Motor neuron (in vitro differentiated cells): ENCODE measurements around the gene SPRYD3. TPM values are rescaled to one million over a fixed set of nuclear protein-coding genes. Genes with fewer than 3 reads are reported as not detected.
A peak's percentile ranks its signal among the peaks of the same experiment; 100 is the strongest.

Source experiments
- ATAC-seq, 8 experiments: fragments of 200-7000 bp; cut with Tn5 transposase; replicated peaks in 6 of 8; 2 replicates each; pipeline ENCODE4 v1.8.0; 2021; ENCODE audit warnings: mild to moderate bottlenecking in 8 of 8, moderate library complexity in 8 of 8
- H3K27ac ChIP-seq, 2 donors: fragments of 250-450 bp; sonication (Bioruptor Pico); 2 replicates each; pipeline ENCODE4 v1.9.0; 2021; ENCODE audit warnings: antibody characterized with exemption in 2 of 2, mild to moderate bottlenecking in 2 of 2, moderate library complexity in 1 of 2
- H3K4me1 ChIP-seq, 2 donors: fragments of 250-450 bp; sonication (Bioruptor Pico); replicated peaks in 1 of 2; 2 replicates each; pipeline ENCODE4 v1.6.1; 2021; ENCODE audit warnings: antibody characterized with exemption in 2 of 2, mild to moderate bottlenecking in 2 of 2, moderate library complexity in 1 of 2
- H3K4me3 ChIP-seq, 5 donors: fragments of 250-450 bp; sonication (Bioruptor Pico); 2 replicates each; pipeline ENCODE4 v1.9.0; 2021; ENCODE audit warnings: antibody characterized with exemption in 5 of 5, mild to moderate bottlenecking in 5 of 5, moderate library complexity in 4 of 5
- WGBS, 10 experiments: fragments of 450-650 bp; shearing (Covaris generic); methylation state at CpG; one replicate each; pipeline ENCODE4 v1.0.0; 2022; 5-methylcytosine and 5-hydroxymethylcytosine counted together
- in situ Hi-C, 9 experiments: fragments of 400-800 bp; cut with MboI; loops; one replicate each; pipeline ENCODE4 v1.15.0; 2021; ENCODE audit warnings: low sequenced_read_pairs in 9 of 9, low pct_unique_long_range_greater_than_20kb in 2 of 9; ENCODE audit not compliant: unreplicated experiment in 9 of 9
- total RNA-seq, 8 experiments: library from RNA; unstranded; fragments of 300-600 nt; gene quantifications; 2 replicates each; pipeline versions ENCODE4 v1.2.3 to v1.2.4, GENCODE V29; 2022

Gene SPRYD3
- total RNA-seq, 8 experiments from 2014 or later, result 10.8 to 40.1 (median 17.9) TPM

DNA sequence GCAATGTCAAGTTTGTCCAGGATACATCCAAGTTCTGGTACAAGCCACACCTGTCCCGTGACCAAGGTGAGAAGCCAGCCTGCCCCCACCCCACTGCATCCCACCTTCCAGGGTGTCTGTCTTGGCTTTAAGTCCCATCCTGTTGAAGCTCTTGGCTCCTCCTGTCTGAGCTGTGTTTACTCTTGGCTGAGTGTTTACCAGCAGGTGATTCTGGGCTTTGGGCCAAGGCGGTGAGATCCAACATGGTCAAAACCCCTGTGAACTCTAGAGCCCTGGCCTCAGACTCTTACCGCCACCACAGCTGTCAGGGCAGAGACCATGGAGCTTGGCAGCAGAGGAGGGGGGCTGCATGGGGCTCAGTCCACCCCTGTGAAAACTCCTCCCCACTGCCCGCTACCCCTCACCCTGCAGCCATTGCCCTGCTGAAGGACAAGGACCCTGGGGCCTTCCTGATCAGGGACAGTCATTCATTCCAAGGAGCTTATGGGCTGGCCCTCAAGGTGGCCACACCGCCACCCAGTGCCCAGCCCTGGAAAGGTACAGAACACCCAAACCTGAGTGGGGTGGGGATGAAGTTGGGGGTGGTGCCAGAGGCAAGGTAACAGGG is 17.7 kb downstream of the SPRYD3 start:
- in situ Hi-C loops, result no loop called here
- no peaks in the 10 kb centered on the region for H3K4me1 ChIP-seq
- WGBS, 10 experiments, result 43 to 80% (median 67%) methylated on average over 1 of the region's 5 CpGs; no CpG with 5 or more reads in 7 of the 10 experiments

DNA sequence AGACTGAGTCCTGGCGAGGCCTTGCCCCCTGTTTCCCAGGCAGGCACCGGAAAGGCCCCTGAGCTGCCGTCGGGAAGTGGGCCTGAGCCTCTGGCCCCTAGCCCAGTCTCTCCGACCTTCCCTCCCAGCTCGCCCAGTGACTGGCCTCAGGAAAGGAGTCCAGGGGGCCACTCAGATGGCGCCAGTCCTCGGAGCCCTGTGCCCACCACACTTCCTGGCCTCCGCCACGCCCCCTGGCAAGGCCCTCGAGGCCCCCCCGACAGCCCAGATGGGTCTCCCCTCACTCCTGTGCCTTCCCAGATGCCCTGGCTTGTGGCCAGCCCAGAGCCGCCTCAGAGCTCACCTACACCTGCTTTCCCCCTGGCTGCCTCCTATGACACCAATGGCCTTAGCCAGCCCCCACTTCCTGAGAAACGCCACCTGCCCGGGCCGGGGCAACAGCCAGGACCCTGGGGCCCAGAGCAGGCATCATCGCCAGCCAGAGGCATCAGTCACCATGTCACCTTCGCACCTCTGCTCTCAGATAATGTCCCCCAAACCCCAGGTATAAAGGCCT is 18.4 kb downstream of the SPRYD3 start:
- 60 to 100% (median 90%) methylated on average over 1 to 2 of the region's 18 CpGs; no CpG with 5 or more reads in 7 of the 10 experiments for WGBS, 10 experiments
- Histone ChIP-seq H3K4me1 (no peaks in the 10 kb centered on the region), H3K27ac (no peak overlapping the region), H3K4me3 (no peak overlapping the region)
- in situ Hi-C loops, result no loop called here
- ATAC-seq, result no peak

More for the DNA sequence above, 17.7 kb downstream of the SPRYD3 start:
- no peak overlapping the region for H3K4me3 ChIP-seq
- peak in 3 of 8 experiments; percentile 6 to 32 (median 20) for ATAC-seq
- no peak overlapping the region for H3K27ac ChIP-seq

DNA sequence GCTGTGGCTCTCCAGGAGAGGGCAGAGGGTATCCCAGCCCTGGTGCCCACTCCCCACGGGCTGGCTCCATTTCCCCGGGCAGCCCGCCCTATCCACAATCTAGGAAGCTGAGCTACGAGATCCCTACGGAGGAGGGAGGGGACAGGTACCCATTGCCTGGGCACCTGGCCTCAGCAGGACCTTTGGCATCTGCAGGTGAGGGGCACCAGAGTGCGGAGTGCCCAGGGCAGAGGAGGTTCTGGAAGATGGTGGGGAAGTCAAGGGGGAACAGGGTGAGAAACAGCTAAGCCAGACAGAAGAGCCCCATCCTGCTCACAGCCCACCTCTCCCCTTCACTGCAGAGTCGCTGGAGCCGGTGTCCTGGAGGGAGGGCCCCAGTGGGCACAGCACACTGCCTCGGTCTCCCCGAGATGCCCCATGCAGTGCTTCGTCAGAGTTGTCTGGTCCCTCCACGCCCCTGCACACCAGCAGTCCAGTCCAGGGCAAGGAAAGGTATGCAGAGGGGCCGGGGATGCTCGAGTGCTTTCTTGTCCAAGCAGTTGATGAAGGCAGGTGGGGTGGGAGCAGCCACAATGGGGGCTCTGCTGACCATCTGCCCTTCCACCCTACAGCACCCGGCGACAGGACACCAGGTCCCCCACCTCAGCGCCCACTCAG is 19.0 kb downstream of the SPRYD3 start:
- ATAC-seq, result peak in 1 of 8 experiments; percentile 1
- WGBS, 10 experiments, result 60 to 100% (median 82%) methylated on average over 1 to 5 of the region's 17 CpGs; no CpG with 5 or more reads in 6 of the 10 experiments
- Histone ChIP-seq H3K27ac (no peak overlapping the region), H3K4me1 (no peaks in the 10 kb centered on the region), H3K4me3 (no peak overlapping the region)
- in situ Hi-C loops, result no loop called here

DNA sequence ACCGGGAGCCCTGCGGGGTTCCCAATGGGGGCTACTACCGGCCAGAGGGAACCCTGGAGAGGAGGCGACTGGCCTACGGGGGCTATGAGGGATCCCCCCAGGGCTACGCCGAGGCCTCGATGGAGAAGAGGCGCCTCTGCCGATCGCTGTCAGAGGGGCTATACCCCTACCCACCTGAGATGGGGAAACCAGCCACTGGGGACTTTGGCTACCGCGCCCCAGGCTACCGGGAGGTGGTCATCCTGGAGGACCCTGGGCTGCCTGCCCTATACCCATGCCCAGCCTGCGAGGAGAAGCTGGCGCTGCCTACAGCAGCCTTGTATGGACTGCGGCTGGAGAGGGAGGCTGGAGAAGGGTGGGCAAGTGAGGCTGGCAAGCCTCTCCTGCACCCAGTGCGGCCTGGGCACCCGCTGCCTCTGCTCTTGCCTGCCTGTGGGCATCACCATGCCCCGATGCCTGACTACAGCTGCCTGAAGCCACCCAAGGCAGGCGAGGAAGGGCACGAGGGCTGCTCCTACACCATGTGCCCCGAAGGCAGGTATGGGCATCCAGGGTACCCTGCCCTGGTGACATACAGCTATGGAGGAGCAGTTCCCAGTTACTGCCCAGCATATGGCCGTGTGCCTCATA is 19.6 kb downstream of the SPRYD3 start:
- ATAC-seq, result peak in 3 of 8 experiments; percentile 4 to 9 (median 7)
- in situ Hi-C loops, result no loop called here
- WGBS, 10 experiments, result 20 to 96% (median 85%) methylated on average over 1 to 5 of the region's 24 CpGs; no CpG with 5 or more reads in 7 of the 10 experiments
- H3K27ac ChIP-seq, result no peak overlapping the region
- peaks cover 2% of the 10 kb centered on the region in 2 donors for H3K4me1 ChIP-seq
- H3K4me3 ChIP-seq, result no peak overlapping the region

GRCh38 chr12:53058674-53059433 is 20.3 kb downstream of the SPRYD3 start:
- ATAC-seq, result no peak
- in situ Hi-C loops, result no loop called here
- H3K27ac ChIP-seq, result no peak overlapping the region
- H3K4me3 ChIP-seq, result no peak overlapping the region
- H3K4me1 ChIP-seq, result peaks cover 3% of the 10 kb centered on the region in 2 donors
- WGBS, 10 experiments, result 55 to 88% (median 60%) methylated on average over 2 to 5 of the region's 35 CpGs; no CpG with 5 or more reads in 7 of the 10 experiments

DNA sequence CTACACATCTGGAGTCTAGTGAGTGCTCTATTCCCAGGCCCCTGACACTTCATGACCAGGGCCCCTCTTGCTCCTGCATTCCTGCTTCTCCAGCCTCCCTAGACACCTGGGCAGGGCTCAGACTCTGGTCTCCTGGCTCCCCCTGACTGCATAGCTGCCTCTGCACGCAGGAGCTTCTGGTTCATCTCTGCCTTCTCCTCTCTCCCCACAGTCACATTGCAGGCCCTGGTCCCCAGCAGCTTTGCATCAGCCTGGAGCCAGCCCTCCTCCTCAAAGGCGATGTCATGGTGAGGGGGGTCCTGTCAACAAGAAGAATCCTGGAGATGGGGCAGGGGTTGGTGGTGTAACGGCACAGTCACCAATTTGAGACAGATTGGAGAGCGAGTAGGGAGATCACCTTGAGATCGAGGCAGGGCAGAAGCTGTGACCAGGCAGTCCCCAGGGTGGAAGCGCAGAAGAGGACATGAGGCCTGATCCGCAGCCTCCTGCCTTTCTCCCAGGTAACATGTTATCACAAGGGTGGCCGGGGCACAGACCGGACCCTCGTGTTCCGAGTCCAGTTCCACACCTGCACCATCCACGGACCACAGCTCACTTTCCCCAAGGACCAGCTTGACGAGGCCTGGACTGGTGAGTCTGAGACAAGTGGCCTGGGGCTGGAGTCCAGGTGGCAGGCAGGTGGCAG is 21.2 kb downstream of the SPRYD3 start:
- peaks cover 9% of the 10 kb centered on the region in 2 donors for H3K4me1 ChIP-seq
- no peak for ATAC-seq
- in situ Hi-C loops, result no loop called here
- WGBS, 10 experiments, result 59 to 100% (median 76%) methylated on average over 1 to 6 of the region's 13 CpGs; no CpG with 5 or more reads in 3 of the 10 experiments
- H3K4me3 ChIP-seq, result no peak overlapping the region
- no peak overlapping the region for H3K27ac ChIP-seq

GRCh38 chr12:53056901-53057300 is 22.3 kb downstream of the SPRYD3 start:
- Histone ChIP-seq H3K4me1 (peaks cover 11 to 19% of the 10 kb centered on the region in 2 donors), H3K27ac (no peak overlapping the region), H3K4me3 (no peak overlapping the region)
- ATAC-seq, result no peak
- WGBS, 10 experiments, result 67 to 100% (median 80%) methylated on average over 1 to 6 of the region's 7 CpGs; no CpG with 5 or more reads in 4 of the 10 experiments
- in situ Hi-C loops, result no loop called here

DNA sequence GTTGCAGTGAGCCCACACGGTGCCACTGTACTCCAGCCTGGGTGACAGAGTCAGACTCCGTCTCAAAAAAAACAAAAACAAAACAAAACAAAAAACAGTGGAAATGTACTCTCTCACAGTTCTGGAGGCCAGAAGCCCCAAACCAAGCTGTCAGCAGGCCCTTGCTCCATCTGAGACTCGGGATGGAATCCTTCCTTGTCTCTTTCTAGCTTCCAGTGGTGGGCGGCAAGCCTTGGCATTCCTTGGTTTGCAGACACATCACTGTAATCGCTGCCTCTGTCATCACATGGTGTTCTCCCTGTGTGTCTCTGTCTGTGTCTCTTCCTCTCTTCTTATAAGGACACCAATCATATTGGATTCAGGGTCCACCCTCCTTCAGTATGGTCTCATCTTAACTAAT is 22.9 kb downstream of the SPRYD3 start:
- Histone ChIP-seq H3K27ac (no peak overlapping the region), H3K4me3 (no peak overlapping the region), H3K4me1 (peaks cover 17 to 25% of the 10 kb centered on the region in 2 donors)
- WGBS, 10 experiments, result 45 to 95% (median 80%) methylated on average over 1 to 4 of the region's 5 CpGs; no CpG with 5 or more reads in 1 of the 10 experiments
- in situ Hi-C loops, result no loop called here
- ATAC-seq, result no peak

- ATAC-seq, result no peak
- Histone ChIP-seq H3K4me1 (peaks cover 24 to 31% of the 10 kb centered on the region in 2 donors), H3K27ac (no peak overlapping the region), H3K4me3 (no peak overlapping the region)
- in situ Hi-C loops, result no loop called here
- 76 to 100% (median 80%) methylated on average over 1 to 6 of the region's 15 CpGs; no CpG with 5 or more reads in 3 of the 10 experiments for WGBS, 10 experiments
These were observed 23.5 kb downstream of the SPRYD3 start for GRCh38 chr12:53055471-53056266.

DNA sequence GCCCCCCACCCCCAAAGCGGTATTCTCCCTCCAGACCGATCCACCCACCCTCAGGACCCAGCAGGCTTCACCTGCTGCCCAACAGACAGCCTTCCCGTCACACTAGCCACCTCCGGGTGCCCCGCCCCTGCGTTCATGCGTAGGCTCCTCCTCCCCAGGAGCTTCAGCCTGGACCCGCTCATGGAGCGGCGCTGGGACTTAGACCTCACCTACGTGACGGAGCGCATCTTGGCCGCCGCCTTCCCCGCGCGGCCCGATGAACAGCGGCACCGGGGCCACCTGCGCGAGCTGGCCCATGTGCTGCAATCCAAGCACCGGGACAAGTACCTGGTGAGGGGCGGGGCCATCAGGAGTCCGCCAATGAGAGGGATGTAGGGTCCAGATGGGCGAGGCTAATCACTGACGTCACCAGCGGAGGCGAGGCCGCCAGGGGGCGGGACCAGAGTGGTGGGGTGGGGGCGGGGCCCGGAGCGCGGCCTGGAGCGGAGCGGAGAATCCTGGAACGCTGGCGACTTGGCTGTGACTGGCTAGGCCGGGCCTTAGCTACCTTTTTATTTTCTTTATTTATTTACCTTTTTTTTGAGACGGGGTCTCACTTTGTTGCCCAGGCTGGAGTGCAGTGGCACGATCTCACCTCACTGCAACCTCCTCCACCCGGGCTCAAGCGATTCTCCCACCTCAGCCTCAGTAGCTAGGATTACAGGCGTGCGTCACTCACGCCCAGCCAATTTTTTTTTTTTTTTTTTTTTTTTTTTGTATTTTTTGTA is 24.9 kb downstream of the SPRYD3 start:
- peak overlapping the region; percentile 48 to 61 for H3K27ac ChIP-seq
- in situ Hi-C loops, result no loop called here
- peak; percentile 44 to 82 (median 72) for ATAC-seq

More for the DNA sequence above, 24.9 kb downstream of the SPRYD3 start:
- 0 to 70% (median 19%) methylated on average over 1 to 22 of the region's 48 CpGs; no CpG with 5 or more reads in 2 of the 10 experiments for WGBS, 10 experiments
- Histone ChIP-seq H3K4me1 (peaks cover 35 to 45% of the 10 kb centered on the region in 2 donors), H3K4me3 (peak overlapping the region; percentile 63 to 94 (median 80))
